GM23338 (cell line): ENCODE data around the gene KLHL28. TPM values are rescaled to one million over a fixed set of nuclear protein-coding genes. Genes with fewer than 3 reads are reported as not detected.

Experiments used
- ATAC-seq: fragments of 200-7000 bp; cut with Tn5 transposase; 3 replicates; pipeline ENCODE4 v1.9.1; 2020
- DNase-seq: peaks from one replicate; pipeline ENCODE4 v3.0.0-alpha.2; 2015; ENCODE audit warnings: low spot score
- H2AFZ ChIP-seq: fragments of 200-600 bp; sonication (generic); 2 replicates; pipeline ENCODE4 v1.8.0; 2016; ENCODE audit warnings: antibody characterized with exemption, mild to moderate bottlenecking, moderate library complexity
- H3F3A ChIP-seq: fragments of 200-600 bp; sonication (generic); replicated peaks from 2 replicates; pipeline ENCODE4 v1.8.0; 2017; ENCODE audit warnings: antibody characterized with exemption, mixed run types, low read depth
- H3K27ac ChIP-seq: fragments of 200-600 bp; sonication (generic); 2 replicates; pipeline ENCODE4 v1.6.1; 2016; ENCODE audit warnings: low read depth
- H3K27me3 ChIP-seq: fragments of 200-600 bp; sonication (generic); 2 replicates; pipeline ENCODE4 v1.8.0; 2016; ENCODE audit warnings: mild to moderate bottlenecking, mixed run types, moderate library complexity; ENCODE audit not compliant: insufficient read depth
- H3K36me3 ChIP-seq: fragments of 200-600 bp; sonication (generic); 2 replicates; pipeline ENCODE4 v1.8.0; 2016; ENCODE audit warnings: mild to moderate bottlenecking; ENCODE audit not compliant: insufficient read depth
- H3K4me1 ChIP-seq: fragments of 200-600 bp; sonication (generic); 2 replicates; pipeline ENCODE4 v1.8.0; 2016; ENCODE audit warnings: mild to moderate bottlenecking, moderate library complexity; ENCODE audit not compliant: insufficient read depth
- H3K4me2 ChIP-seq: fragments of 200-600 bp; sonication (generic); 2 replicates; pipeline ENCODE4 v1.7.1; 2017; ENCODE audit warnings: mixed run types
- H3K4me3 ChIP-seq: fragments of 200-600 bp; sonication (generic); 2 replicates; pipeline ENCODE4 v1.6.1; 2016; ENCODE audit warnings: mixed run types
- H3K79me2 ChIP-seq: fragments of 200-600 bp; sonication (generic); replicated peaks from 2 replicates; pipeline ENCODE4 v1.8.0; 2017; ENCODE audit warnings: mild to moderate bottlenecking; ENCODE audit not compliant: insufficient read depth
- H3K9me2 ChIP-seq: fragments of 200-600 bp; sonication (generic); 2 replicates; pipeline ENCODE4 v1.8.0; 2017; ENCODE audit not compliant: insufficient read depth
- H4K20me1 ChIP-seq: fragments of 200-600 bp; sonication (generic); replicated peaks from 2 replicates; pipeline ENCODE4 v1.8.0; 2017; ENCODE audit warnings: mild to moderate bottlenecking; ENCODE audit not compliant: insufficient read depth
- H3K27ac Mint-ChIP-seq: 2 replicates; pipeline ENCODE4 v1.8.0; 2020; ENCODE audit warnings: inconsistent platforms, mild to moderate bottlenecking, moderate library complexity, mixed read lengths
- H3K27me3 Mint-ChIP-seq: 3 replicates; pipeline ENCODE4 v1.8.0; 2022; ENCODE audit warnings: low read depth, mild to moderate bottlenecking, moderate library complexity, mixed read lengths, inconsistent platforms; ENCODE audit not compliant: insufficient read depth, poor library complexity
- H3K36me3 Mint-ChIP-seq: 3 replicates; pipeline ENCODE4 v1.8.0; 2021; ENCODE audit warnings: low read depth, mild to moderate bottlenecking, inconsistent platforms, moderate library complexity, mixed read lengths
- H3K4me1 Mint-ChIP-seq: 3 replicates; pipeline ENCODE4 v1.8.0; 2020; ENCODE audit warnings: mild to moderate bottlenecking, inconsistent platforms, mixed read lengths
- H3K4me3 Mint-ChIP-seq: 3 replicates; pipeline ENCODE4 v1.8.0; 2021; ENCODE audit warnings: moderate library complexity, mild to moderate bottlenecking, inconsistent platforms, mixed read lengths
- H3K9me3 Mint-ChIP-seq: 3 replicates; pipeline ENCODE4 v1.8.0; 2020; ENCODE audit warnings: moderate library complexity, mild to moderate bottlenecking, inconsistent platforms, mixed read lengths
- CREB1 ChIP-seq: fragments of 250-450 bp; sonication (Bioruptor Pico); IDR thresholded peaks from 2 replicates; pipeline ENCODE4 v1.5.0; 2020; ENCODE audit warnings: low read depth, mild to moderate bottlenecking, moderate library complexity
- ETS1 ChIP-seq: IDR thresholded peaks from 2 replicates; pipeline ENCODE4 v1.6.1; 2016; ENCODE audit warnings: antibody characterized with exemption
- EZH2phosphoT487 ChIP-seq: fragments of 200-600 bp; sonication (generic); IDR thresholded peaks from one replicate; pipeline ENCODE4 v1.8.1; 2018; ENCODE audit warnings: antibody characterized with exemption; ENCODE audit not compliant: unreplicated experiment
- JUNB ChIP-seq: IDR thresholded peaks from one replicate; pipeline ENCODE4 v1.6.1; 2016; ENCODE audit warnings: antibody characterized with exemption; ENCODE audit not compliant: unreplicated experiment
- NANOG ChIP-seq: IDR thresholded peaks from 2 replicates; pipeline ENCODE4 v1.6.1; 2016; ENCODE audit warnings: antibody characterized with exemption, borderline replicate concordance
- POLR2AphosphoS5 ChIP-seq: IDR thresholded peaks from 2 replicates; pipeline ENCODE4 v1.6.1; 2016; ENCODE audit warnings: antibody characterized with exemption, low read depth
- REST ChIP-seq: IDR thresholded peaks from one replicate; pipeline ENCODE4 v1.6.1; 2018; ENCODE audit warnings: antibody characterized with exemption; ENCODE audit not compliant: unreplicated experiment
- STAT1 ChIP-seq: IDR thresholded peaks from one replicate; pipeline ENCODE4 v1.6.1; 2016; ENCODE audit warnings: antibody characterized with exemption; ENCODE audit not compliant: unreplicated experiment
- ZNF331 ChIP-seq: fragments of 250-450 bp; sonication (Bioruptor Pico); IDR thresholded peaks from 2 replicates; pipeline ENCODE4 v1.5.0; 2020; ENCODE audit warnings: low read depth, mild to moderate bottlenecking, moderate library complexity
- ZNF462 ChIP-seq: fragments of 250-450 bp; sonication (Bioruptor Pico); IDR thresholded peaks from 2 replicates; pipeline ENCODE4 v1.5.0; 2020; ENCODE audit warnings: mild to moderate bottlenecking, moderate library complexity
- polyA plus RNA-seq: library from polyadenylated mRNA; unstranded; fragments of >200 nt; fragmentation: Nextera tagmentation; extraction: Ambion mirVana; gene quantifications from 2 replicates; pipeline ENCODE4 v1.2.1, GENCODE V29; 2016
- total RNA-seq: library from RNA; depleted of rRNA; stranded (reverse); fragments of >200 nt; shearing (Covaris generic); gene quantifications from 2 replicates; pipeline ENCODE4 v1.2.3, GENCODE V29; 2014
- TF ChIP-seq, protein P1 (sequence below), 2 experiments: fragments of 200-600 bp in 1 of 2; sonication (generic) in 1 of 2; conservative IDR thresholded peaks; 2 replicates each; pipeline versions ENCODE4 v1.5.1 to v1.6.1; 2016 to 2017; ENCODE audit warnings: antibody characterized with exemption in 2 of 2, low read depth in 2 of 2, mild to moderate bottlenecking in 2 of 2, moderate library complexity in 1 of 2

Gene KLHL28
- total and polyA plus RNA-seq, 2 experiments from 2014 or later = 7.7 to 10.6 TPM

DNA sequence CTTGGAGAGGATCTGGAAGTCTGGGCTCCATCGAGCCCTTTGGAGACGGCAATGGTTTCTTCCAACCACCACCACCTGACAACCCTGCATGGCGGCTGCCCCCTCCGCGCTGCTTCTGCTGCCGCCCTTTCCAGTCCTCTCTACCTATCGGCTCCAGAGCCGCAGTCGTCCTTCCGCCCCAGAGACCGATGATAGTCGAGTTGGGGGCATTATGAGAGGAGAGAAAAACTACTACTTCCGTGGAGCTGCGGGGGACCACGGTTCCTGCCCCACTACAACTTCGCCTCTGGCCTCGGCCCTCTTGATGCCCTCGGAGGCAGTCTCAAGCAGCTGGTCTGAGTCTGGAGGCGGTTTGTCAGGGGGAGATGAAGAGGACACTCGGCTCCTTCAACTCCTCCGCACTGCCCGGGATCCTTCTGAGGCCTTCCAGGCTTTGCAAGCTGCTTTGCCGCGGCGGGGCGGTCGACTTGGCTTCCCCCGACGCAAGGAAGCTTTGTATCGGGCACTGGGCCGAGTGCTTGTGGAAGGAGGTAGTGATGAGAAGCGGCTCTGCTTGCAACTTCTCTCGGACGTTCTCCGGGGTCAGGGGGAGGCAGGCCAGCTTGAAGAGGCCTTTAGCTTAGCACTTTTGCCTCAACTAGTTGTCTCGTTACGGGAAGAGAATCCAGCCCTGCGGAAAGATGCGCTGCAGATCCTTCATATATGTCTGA lies 742 bp upstream of the KLHL28 start:
- Mint-ChIP-seq H3K9me3 (no peaks in the 10 kb centered on the region), H3K4me1 (peaks cover 29% of the 10 kb centered on the region; the same call in 2 of the 3 replicates), H3K27ac (no peak overlapping the region), H3K4me3 (no peak overlapping the region), H3K36me3 (peaks cover 12% of the 10 kb centered on the region; the same call in 2 of the 3 replicates), H3K27me3 (peaks cover 2% of the 10 kb centered on the region)
- ATAC-seq (peak; percentile 43), DNase-seq (peak; percentile 66)
- Histone ChIP-seq H3K9me2 (no peaks in the 10 kb centered on the region), H3F3A (no peaks in the 10 kb centered on the region), H3K27me3 (no peaks in the 10 kb centered on the region), H3K36me3 (no peaks in the 10 kb centered on the region), H3K27ac (peak overlapping the region; percentile 24; the same call in 1 of the 2 replicates), H3K4me1 (peaks cover 21% of the 10 kb centered on the region), H3K4me3 (peak overlapping the region; percentile 75), H2AFZ (peak overlapping the region; percentile 4), H3K79me2 (peaks cover 82% of the 10 kb centered on the region), H4K20me1 (peaks cover under 1% of the 10 kb centered on the region; the same call in 1 of the 2 replicates), H3K4me2 (peak overlapping the region; percentile 88)
- TF ChIP-seq STAT1 = no peak
- TF ChIP-seq EZH2phosphoT487 = no peak
- TF ChIP-seq ETS1 = no peak
- TF ChIP-seq, protein P1, sequence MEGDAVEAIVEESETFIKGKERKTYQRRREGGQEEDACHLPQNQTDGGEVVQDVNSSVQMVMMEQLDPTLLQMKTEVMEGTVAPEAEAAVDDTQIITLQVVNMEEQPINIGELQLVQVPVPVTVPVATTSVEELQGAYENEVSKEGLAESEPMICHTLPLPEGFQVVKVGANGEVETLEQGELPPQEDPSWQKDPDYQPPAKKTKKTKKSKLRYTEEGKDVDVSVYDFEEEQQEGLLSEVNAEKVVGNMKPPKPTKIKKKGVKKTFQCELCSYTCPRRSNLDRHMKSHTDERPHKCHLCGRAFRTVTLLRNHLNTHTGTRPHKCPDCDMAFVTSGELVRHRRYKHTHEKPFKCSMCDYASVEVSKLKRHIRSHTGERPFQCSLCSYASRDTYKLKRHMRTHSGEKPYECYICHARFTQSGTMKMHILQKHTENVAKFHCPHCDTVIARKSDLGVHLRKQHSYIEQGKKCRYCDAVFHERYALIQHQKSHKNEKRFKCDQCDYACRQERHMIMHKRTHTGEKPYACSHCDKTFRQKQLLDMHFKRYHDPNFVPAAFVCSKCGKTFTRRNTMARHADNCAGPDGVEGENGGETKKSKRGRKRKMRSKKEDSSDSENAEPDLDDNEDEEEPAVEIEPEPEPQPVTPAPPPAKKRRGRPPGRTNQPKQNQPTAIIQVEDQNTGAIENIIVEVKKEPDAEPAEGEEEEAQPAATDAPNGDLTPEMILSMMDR (conservative IDR thresholded peaks at IDR 0.05; ENCODE audit: low read depth in 2 of 2) = no peak
- TF ChIP-seq CREB1 (CRISPR knock-in tag) = no peak
- no peak for TF ChIP-seq NANOG
- TF ChIP-seq JUNB = no peak
- TF ChIP-seq ZNF331 (CRISPR knock-in tag) = no peak
- TF ChIP-seq REST = no peak
- no peak; the same call in 1 of the 2 replicates for TF ChIP-seq POLR2AphosphoS5
- TF ChIP-seq ZNF462 (CRISPR knock-in tag) = no peak
